Measurements from ENCODE around the gene AOC3.
"Not testable (repeated sequence)": the region's sequence is repeated elsewhere in the genome, so short reads cannot be mapped to it uniquely, and the experiment has no call there.

AOC3 gene

GRCh38 chr17:42865638-42866094 lies 14.7 kb downstream of the AOC3 start:
- no peak for FAIRE-seq
- no peak for DNase-seq (ENCODE audit: insufficient read length, low spot score)

- DNase-seq (ENCODE audit: insufficient read length, low spot score) (no peak), FAIRE-seq (no peak)
Measured at GRCh38 chr17:42866216-42866615, 15.2 kb downstream of the AOC3 start.

GRCh38 chr17:42866631-42867575 lies 15.9 kb downstream of the AOC3 start:
- no peak for DNase-seq (ENCODE audit: insufficient read length, low spot score)
- no peak for FAIRE-seq

- FAIRE-seq = peak; percentile 58
- DNase-seq (ENCODE audit: insufficient read length, low spot score) = not testable (repeated sequence)
Measured at GRCh38 chr17:42867694-42868261, 16.8 kb downstream of the AOC3 start.

- FAIRE-seq (no peak), DNase-seq (ENCODE audit: insufficient read length, low spot score) (no peak)
Measured at GRCh38 chr17:42868338-42868737, 17.3 kb downstream of the AOC3 start.

- FAIRE-seq = no peak
- no peak for DNase-seq (ENCODE audit: insufficient read length, low spot score)
Measured at GRCh38 chr17:42871647-42872046, 20.6 kb downstream of the AOC3 start.

GRCh38 chr17:42872251-42872965 lies 21.4 kb downstream of the AOC3 start:
- FAIRE-seq (no peak), DNase-seq (ENCODE audit: insufficient read length, low spot score) (no peak)

GRCh38 chr17:42873315-42873714 lies 22.3 kb downstream of the AOC3 start:
- FAIRE-seq (no peak), DNase-seq (ENCODE audit: insufficient read length, low spot score) (no peak)

GRCh38 chr17:42873932-42874695 lies 23.1 kb downstream of the AOC3 start:
- DNase-seq (ENCODE audit: insufficient read length, low spot score) = not testable (repeated sequence)
- FAIRE-seq = peak; percentile 46

GRCh38 chr17:42877037-42877436 lies 26.0 kb downstream of the AOC3 start:
- no peak for DNase-seq (ENCODE audit: insufficient read length, low spot score)
- FAIRE-seq = no peak

- DNase-seq (ENCODE audit: insufficient read length, low spot score) = no peak
- FAIRE-seq = no peak
Measured at GRCh38 chr17:42878123-42878880, 27.3 kb downstream of the AOC3 start.

GRCh38 chr17:42878924-42879595 lies 28.1 kb downstream of the AOC3 start:
- no peak for FAIRE-seq
- DNase-seq (ENCODE audit: insufficient read length, low spot score) = no peak

- no peak for FAIRE-seq
Measured at GRCh38 chr17:42879596-42879985, 28.6 kb downstream of the AOC3 start.

GRCh38 chr17:42880776-42881310 lies 29.8 kb downstream of the AOC3 start:
- FAIRE-seq (no peak), DNase-seq (ENCODE audit: insufficient read length, low spot score) (no peak)

More at GRCh38 chr17:42879596-42879985, 28.6 kb downstream of the AOC3 start:
- DNase-seq (ENCODE audit: insufficient read length, low spot score) = no peak

GRCh38 chr17:42881706-42882105 lies 30.7 kb downstream of the AOC3 start:
- not testable (repeated sequence) for FAIRE-seq

GRCh38 chr17:42882166-42882565 lies 31.2 kb downstream of the AOC3 start:
- FAIRE-seq = no peak
- DNase-seq (ENCODE audit: insufficient read length, low spot score) = no peak

More at GRCh38 chr17:42881706-42882105, 30.7 kb downstream of the AOC3 start:
- not testable (repeated sequence) for DNase-seq (ENCODE audit: insufficient read length, low spot score)

GRCh38 chr17:42883802-42884558 lies 33.0 kb downstream of the AOC3 start:
- FAIRE-seq (no peak), DNase-seq (ENCODE audit: insufficient read length, low spot score) (no peak)

- not testable (repeated sequence) for DNase-seq (ENCODE audit: insufficient read length, low spot score); FAIRE-seq
Measured at GRCh38 chr17:42885806-42886205, 34.8 kb downstream of the AOC3 start.
